ENCODE measurements around the gene TMEM117.

- no peak for TF ChIP-seq CTCF (IDR thresholded peaks at IDR 0.05)
- TF ChIP-seq POLR2A (IDR thresholded peaks at IDR 0.05): no peak
Observed at GRCh38 chr12:43899574-43899973, 63.7 kb downstream of the TMEM117 start.
